Non-pigmented ciliary epithelial cell (primary cell): ENCODE measurements around the gene ST3GAL3.
A peak's percentile ranks its signal among the peaks of the same experiment; 100 is the strongest.
"Not testable (repeated sequence)": the region's sequence is repeated elsewhere in the genome, so short reads cannot be mapped to it uniquely, and the experiment has no call there.

Source experiments
- DNase-seq: peaks from one replicate; pipeline ENCODE4 v3.0.0-alpha.2; 2010; ENCODE audit warnings: low read depth

The ST3GAL3 gene

GRCh38 chr1:43703836-43704235 is 3.5 kb upstream of the ST3GAL3 start:
- DNase-seq, result no peak

- DNase-seq, result no peak
These were observed 2.5 kb upstream of the ST3GAL3 start for GRCh38 chr1:43704838-43705237.

- no peak for DNase-seq
These were observed 2.0 kb upstream of the ST3GAL3 start for GRCh38 chr1:43705334-43705733.

- no peak for DNase-seq
These were observed 1.2 kb upstream of the ST3GAL3 start for GRCh38 chr1:43705982-43706597.

- DNase-seq, result no peak
These were observed 642 bp upstream of the ST3GAL3 start for GRCh38 chr1:43706598-43707189.

- no peak for DNase-seq
These were observed 670 bp downstream of the ST3GAL3 start for GRCh38 chr1:43708002-43708410.

GRCh38 chr1:43711049-43711448 is 3.7 kb downstream of the ST3GAL3 start:
- DNase-seq, result peak; percentile 76

- peak; percentile 59 for DNase-seq
These were observed 4.4 kb downstream of the ST3GAL3 start for GRCh38 chr1:43711524-43712386.

GRCh38 chr1:43716559-43717281 is 9.4 kb downstream of the ST3GAL3 start:
- DNase-seq, result no peak

GRCh38 chr1:43719063-43719462 is 11.7 kb downstream of the ST3GAL3 start:
- no peak for DNase-seq

- DNase-seq, result not testable (repeated sequence)
These were observed 12.5 kb downstream of the ST3GAL3 start for GRCh38 chr1:43719670-43720419.

- no peak for DNase-seq
These were observed 15.5 kb downstream of the ST3GAL3 start for GRCh38 chr1:43722810-43723209.

GRCh38 chr1:43729816-43730463 is 22.6 kb downstream of the ST3GAL3 start:
- DNase-seq, result no peak

- DNase-seq, result no peak
These were observed 24.7 kb downstream of the ST3GAL3 start for GRCh38 chr1:43731867-43732531.

- no peak for DNase-seq
These were observed 29.5 kb downstream of the ST3GAL3 start for GRCh38 chr1:43736819-43737218.

- DNase-seq, result no peak
These were observed 34.7 kb downstream of the ST3GAL3 start for GRCh38 chr1:43742026-43742425.

GRCh38 chr1:43743206-43743605 is 35.9 kb downstream of the ST3GAL3 start:
- no peak for DNase-seq

GRCh38 chr1:43747736-43748135 is 40.4 kb downstream of the ST3GAL3 start:
- no peak for DNase-seq

GRCh38 chr1:43750083-43750482 is 42.7 kb downstream of the ST3GAL3 start:
- DNase-seq, result no peak

GRCh38 chr1:43753422-43753821 is 46.1 kb downstream of the ST3GAL3 start:
- no peak for DNase-seq

- no peak for DNase-seq
These were observed 47.6 kb downstream of the ST3GAL3 start for GRCh38 chr1:43754892-43755291.
